DMS53 treated with DMSO at 0.1 percent for 48 hours (cell line): ENCODE results near the gene GZMA.

Experiments
- DNase-seq: peaks from one replicate; lab custom pipeline; 2025; ENCODE audit not compliant: unreplicated experiment; lab: John Stamatoyannopoulos, UW

Gene GZMA

GRCh38 chr5:55108661-55109060 lies 6.2 kb downstream of the GZMA start:
- DNase-seq: no peak

DNA sequence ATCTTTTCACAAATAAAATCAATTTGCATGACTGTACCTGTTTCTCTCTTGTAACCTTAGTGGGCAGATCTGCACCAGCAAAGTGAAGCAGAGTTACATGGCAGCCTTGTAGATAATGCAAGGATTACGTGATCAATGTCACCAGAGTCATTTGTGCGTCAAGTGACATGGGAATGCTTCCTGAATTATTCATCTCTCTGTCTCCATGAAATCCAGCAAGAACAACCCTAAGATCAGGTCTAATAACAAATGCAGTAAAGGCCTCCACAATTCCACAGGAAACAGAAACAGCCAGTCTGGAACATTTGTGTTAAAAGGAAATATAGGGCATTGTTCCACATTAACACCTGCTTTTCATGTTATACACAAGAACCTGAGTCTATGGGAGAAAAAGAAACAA lies 7.8 kb downstream of the GZMA start:
- DNase-seq: no peak

DNA sequence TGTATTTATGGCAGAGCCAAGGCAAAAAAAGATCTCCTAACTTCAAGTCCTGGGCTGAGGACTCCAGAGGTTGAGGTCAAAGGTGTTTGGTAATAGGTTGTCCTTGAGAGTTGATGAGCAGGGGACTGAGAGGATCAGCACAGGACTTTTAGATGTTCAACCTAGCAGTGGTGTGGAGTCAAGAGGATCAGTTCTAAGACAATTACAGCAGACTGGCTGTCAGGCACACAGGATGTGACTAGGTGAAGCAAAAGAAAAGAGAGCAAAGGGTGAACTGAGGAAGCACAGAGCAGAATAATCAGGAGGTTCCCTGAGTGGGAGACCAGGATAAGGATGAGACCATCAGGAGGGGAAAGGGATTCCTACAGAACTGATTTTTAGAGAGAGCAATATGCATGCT lies 10.9 kb downstream of the GZMA start:
- DNase-seq: no peak

- DNase-seq: no peak
Measured at GRCh38 chr5:55114061-55114460, 11.6 kb downstream of the GZMA start.

DNA sequence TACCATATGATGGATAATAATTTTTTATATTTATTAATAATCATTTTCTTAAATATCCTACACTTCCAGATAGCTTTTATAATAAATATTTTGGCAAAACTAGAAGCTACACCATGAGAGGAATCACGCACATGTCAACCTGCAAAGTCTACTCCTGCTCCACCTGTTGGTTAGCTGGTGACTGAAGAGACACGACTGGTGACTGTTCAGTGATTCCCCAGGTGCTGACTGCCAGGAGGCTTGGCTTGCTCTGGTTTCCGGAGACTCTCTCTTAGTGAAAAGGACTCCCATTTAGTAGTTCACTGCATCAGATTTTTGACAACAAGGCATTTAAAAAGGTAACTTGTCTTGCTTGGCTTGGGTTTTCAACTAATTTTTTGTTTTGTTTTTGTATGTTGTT lies 20.9 kb downstream of the GZMA start:
- DNase-seq: no peak

DNA sequence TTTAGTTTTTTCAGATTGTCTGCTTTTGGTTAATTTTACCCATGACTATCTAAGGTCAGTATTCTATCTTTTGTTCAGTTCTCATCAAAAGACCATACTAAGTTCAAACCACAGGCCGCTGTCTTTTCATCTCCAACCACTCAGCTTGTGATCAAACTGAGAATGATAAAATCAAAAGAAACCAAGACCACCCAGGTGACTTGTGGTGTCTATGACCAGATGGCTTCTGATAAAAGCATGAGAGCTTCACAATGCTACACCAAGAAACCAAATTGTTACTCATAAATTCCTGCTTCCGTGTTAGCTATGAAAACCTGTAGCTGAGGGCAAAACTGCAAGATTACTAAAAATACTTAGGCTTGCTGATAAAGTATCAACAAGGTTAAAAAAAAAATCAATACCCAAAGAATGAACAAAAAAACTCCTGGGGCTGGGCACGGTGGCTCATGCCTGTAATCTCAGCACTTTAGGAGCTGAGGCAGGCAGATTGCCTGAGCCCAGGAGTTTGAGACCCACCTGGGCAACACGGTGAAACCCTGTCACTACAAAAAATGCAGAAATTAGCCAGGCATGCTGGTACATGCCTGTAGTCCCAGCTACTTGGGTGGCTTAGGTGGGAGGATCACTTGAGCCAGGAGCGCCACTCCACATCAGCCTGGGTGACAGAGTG lies 31.7 kb downstream of the GZMA start:
- no peak for DNase-seq

DNA sequence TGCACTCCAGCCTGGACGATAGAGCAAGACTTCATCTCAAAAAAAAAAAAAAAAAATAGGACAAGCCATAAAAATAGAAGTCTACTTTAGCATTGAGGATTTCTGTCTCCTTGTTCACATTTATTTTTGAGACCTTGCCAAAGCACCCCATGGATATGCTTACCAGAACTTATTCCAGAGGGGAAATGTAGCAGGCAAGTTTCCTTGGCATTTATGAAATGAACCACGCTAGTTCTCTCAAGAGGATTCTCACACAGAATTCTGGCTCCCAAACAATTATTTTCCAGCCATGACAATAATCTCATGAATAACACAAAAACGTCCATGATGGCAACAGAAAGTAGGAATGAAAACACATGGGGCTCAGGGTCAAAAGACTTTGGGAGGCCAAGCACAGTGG lies 34.1 kb downstream of the GZMA start:
- DNase-seq: no peak

GRCh38 chr5:55140908-55141665 lies 38.6 kb downstream of the GZMA start:
- peak; percentile 30 for DNase-seq

DNA sequence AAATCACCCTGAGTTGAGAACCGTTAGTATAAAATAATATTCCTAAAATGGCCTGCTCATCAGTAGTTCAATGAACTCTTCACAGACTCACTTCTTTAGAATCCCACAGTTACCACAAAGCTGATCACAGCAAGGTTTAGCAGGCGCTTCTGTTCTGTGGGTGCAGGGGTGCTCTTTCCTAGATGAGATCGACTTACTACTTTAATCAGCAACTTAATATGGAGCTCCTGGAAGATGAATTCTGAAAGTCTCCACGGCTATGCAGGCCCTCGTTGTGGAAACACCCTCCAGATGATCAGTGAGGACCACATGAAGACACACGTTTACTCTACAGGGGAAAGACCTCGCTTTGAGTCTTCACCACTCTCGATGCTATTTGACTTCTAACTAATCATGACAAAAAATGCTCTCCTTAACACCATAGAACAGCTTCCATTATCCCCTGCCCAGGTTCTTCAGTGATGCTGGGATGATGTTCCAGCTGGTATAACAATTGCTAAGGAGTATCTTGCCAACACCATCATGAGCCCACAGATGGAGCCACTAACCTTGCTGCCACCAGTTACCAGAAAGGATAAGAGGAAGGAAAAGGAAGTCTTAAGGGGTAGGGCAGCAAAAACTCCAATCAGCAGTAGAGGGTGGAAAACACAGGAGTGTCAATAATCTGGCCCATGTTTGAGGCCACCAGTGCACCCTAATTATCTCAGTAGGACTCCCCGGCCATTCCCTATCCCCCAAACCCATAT lies 39.7 kb downstream of the GZMA start:
- DNase-seq: no peak

- DNase-seq: no peak
Measured at GRCh38 chr5:55143624-55144023, 41.2 kb downstream of the GZMA start.

DNA sequence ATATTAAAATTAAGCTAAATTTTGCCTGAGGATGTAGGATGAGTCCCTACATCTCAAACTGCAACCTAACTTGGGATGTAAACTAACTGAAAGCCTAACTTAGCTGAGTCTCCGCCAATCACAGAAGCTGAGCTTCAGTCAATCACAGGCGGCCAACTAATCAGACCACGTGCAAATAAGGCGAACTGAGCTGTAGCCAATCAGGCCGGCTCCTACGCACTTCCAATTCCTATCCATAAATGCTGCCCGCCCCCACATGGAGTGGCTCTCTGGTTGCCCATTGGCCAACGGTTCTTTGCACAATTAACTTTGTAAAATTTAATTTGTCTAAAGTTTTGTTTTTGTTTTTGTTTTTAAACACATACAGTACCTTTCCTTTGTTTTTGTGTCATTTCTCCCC lies 43.6 kb downstream of the GZMA start:
- DNase-seq: no peak

DNA sequence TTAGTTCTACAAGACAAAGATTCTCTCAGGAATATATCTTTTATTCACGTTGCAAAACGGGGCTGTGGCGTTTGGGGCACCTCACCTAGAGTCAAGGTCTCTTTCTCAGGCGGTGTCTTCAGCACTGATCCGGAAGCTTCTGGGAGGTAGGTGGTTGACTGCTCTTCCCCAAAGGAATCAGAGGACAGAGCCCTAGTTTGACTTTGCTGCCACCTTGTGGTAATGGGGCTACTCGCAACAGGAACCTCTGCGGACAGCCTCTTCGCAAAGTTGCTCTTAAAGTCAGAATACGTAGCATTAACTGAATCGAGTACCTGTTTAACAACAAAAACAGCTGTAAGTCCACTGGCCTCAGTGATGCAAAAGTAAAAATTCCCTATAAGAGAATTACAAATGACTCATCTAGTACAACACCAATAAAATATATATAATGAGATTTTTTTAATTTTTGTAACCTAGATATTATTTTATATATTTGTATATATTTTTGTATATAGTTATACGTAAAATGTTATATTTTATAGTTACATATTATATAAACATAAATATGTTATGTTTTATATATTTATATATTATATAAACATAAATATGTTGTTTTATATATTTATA lies 44.2 kb downstream of the GZMA start:
- DNase-seq: peak; percentile 83

DNA sequence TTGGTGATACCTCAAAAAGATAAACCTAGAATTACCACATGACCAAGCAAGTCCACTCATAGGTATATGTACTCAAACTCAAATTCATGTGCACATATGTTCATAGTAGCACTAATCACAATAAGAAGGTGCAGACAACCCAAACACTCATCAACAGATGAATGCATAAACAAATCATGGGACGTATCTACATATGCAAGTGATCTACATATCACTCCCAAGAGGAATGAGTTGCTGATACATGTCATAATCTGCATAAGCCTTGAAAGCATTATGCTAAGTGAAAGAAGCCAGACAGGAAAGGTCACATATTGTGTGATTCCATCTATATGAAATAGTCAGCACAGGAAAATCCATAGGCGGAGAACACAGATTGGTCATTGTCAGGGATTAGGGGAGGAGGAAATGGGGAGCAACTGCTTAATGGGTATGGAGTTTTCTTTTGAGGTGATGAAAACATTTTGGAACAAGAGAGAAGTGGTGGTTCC lies 46.9 kb downstream of the GZMA start:
- DNase-seq: no peak

GRCh38 chr5:55151923-55152842 lies 49.7 kb downstream of the GZMA start:
- DNase-seq: no peak

DNA sequence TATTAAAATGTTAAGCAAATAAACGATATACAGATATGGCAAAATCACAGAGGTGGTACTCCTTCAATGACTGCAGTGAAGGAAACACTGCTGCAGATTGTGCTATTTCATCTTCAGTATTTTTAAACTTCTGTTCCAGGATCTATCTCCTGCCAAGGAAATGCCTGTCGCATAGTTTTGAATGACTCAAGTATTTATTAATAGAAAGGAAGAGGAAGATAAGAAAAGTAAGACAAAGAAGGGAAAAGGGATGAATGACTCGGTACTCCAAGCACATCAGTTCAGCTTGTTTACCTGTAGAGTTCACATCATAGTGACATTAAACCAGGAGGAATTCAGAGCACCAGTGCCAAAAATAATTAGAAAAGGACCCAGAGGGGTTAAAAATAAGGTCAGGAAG lies 52.4 kb downstream of the GZMA start:
- DNase-seq: no peak
